ENCODE measurements around the gene DAGLB.
"Not testable (repeated sequence)": the region's sequence is repeated elsewhere in the genome, so short reads cannot be mapped to it uniquely, and the experiment has no call there.

DAGLB gene, protein sequence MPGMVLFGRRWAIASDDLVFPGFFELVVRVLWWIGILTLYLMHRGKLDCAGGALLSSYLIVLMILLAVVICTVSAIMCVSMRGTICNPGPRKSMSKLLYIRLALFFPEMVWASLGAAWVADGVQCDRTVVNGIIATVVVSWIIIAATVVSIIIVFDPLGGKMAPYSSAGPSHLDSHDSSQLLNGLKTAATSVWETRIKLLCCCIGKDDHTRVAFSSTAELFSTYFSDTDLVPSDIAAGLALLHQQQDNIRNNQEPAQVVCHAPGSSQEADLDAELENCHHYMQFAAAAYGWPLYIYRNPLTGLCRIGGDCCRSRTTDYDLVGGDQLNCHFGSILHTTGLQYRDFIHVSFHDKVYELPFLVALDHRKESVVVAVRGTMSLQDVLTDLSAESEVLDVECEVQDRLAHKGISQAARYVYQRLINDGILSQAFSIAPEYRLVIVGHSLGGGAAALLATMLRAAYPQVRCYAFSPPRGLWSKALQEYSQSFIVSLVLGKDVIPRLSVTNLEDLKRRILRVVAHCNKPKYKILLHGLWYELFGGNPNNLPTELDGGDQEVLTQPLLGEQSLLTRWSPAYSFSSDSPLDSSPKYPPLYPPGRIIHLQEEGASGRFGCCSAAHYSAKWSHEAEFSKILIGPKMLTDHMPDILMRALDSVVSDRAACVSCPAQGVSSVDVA

DNA sequence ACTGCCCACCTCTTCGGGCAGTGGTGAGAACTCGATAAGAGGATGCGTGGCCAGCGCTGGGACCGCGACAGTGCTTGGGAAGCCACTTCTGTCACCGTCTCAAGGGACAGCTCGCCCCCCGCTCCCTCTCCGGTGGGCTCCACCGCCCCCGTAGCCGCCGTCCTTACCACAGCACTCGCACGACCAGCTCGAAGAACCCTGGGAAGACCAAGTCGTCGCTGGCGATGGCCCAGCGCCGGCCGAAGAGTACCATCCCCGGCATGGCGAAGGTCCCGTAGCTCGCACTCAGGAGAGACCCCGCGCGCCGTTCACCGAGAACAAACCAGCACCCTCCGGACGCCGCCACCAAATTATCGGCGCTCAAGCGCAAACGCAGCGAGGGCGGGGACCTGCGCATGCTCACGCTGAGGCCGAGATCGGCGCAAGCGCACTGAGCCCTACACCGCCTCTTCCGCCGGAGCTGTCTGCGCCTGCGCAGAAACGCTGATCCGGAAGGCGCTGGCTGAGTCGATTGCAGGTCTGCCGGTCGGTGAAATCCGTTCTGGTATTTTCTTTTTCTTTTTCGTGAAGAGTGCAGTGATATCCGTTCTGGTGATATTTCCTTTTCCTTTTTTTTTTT, at the start of gene DAGLB:
TSS of gene DAGLB (minus strand) at position 374 of the 619 bp plus-strand sequence. CDS start at position 262, 112 bp downstream.
- peak; percentile 96 for DNase-seq (ENCODE audit: low read depth, low spot score)

DNA sequence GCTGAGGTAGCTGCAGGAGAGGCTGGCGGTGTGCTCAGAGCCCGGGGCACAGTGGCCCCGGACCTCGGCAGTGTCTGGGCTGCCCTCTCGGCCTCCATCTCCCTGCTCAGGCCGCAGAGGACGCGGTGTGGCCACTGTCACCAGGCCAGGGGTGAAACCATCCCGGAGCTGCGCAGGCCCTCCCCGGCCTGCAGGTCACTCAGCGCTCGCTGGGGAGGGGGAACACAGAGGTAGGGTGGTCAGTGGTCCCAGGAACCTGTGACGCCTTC, 49.8 kb upstream of the DAGLB start:
- DNase-seq (ENCODE audit: low read depth, low spot score): no peak

DNA sequence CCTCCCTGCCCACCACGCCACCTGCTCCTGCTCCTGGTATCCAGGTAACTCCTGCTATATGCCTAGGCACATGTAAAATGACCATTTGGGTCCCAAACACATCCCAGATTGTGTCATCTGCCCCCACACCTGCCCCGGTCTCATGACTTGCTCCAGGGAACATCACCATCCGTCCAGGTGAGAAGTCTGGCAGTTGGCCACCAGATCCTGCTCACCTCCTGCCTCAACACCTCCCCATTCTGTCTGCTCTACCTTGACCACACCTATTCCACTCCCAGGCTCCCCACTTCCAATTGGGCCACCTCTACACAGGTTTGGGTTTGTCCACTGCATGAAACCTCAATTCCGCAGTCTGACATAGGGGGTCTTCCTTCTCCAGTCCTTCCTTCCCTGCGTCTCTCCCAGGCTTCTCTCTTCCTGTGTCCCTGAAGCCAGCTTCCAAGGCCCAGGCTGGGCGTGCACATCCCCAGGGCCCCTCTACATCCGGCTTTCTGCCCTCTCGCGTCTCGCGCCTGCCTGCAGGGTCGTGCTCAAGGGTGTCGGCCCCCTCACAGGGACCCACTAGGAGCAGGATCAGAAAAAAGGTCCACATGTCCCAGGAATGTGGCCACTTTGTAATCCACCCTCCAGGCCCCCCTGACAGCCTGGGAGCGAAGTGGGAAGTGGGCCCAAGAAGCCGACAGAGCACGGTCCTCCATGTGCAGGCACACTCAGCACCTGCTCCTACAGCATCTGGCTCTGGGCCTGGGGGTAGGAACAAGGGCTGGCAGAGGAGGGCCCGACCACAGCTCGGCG, 49.3 kb upstream of the DAGLB start:
- DNase-seq (ENCODE audit: low read depth, low spot score): no peak

GRCh38 chr7:6495597-6496262, 48.0 kb upstream of the DAGLB start:
- DNase-seq (ENCODE audit: low read depth, low spot score): no peak

DNA sequence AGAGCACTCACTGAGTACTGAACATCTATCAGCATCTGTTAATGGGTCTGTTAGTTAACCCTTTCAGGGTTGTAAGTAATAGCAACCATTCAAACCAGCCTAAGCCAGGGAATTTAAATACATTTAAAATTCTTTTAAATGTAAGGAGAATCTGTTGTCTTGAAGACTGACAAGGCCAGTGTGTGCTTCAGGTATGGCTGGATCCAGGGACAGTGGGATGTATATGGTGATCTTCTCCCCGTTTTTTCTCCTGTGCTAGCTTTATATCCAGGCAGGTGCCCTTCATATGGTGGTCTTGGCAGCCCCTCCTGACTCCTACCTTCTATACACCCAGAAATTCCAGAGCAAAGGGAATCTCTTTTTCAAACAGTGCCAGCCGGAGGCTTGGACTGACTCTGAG, 46.6 kb upstream of the DAGLB start:
- DNase-seq (ENCODE audit: low read depth, low spot score): no peak

GRCh38 chr7:6491194-6491593, 43.4 kb upstream of the DAGLB start:
- DNase-seq (ENCODE audit: low read depth, low spot score): no peak

DNA sequence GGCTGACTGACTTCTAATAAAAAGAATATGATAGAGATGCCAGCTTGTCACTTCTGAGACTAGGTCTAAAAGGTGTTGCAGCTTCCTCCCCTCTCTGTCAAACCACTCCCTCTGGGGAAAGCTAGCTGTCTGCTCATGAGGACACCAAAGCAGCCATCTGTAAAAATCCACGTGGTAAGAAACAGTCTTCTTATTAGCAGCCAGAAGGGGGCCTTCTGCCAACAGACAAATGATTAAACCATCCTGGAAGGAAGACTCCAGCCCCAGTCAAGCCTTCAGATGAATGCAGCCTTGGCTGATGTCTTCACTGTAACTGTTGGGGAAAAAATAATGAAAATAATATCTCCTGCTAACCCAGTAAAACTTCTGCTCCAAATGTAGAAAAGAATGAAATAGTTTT, 41.9 kb upstream of the DAGLB start:
- no peak for DNase-seq (ENCODE audit: low read depth, low spot score)

DNA sequence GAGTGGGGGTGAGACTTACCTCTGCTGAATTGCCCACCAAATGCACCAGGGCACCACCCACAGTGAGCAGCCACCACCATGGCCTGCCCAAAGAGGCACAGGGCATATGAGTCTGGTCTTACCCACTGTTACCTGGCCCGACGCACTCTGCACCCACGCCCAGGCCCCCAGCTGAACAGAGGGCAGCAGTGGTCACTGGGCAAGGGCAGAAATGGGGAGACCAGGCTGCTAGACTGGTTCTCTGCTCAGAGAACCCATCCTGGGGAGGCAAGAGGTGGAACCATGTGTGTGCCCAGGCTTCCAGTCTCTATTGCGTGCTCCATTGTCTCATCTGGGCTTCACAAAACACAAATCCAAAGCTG, 39.4 kb upstream of the DAGLB start:
- no peak for DNase-seq (ENCODE audit: low read depth, low spot score)

DNA sequence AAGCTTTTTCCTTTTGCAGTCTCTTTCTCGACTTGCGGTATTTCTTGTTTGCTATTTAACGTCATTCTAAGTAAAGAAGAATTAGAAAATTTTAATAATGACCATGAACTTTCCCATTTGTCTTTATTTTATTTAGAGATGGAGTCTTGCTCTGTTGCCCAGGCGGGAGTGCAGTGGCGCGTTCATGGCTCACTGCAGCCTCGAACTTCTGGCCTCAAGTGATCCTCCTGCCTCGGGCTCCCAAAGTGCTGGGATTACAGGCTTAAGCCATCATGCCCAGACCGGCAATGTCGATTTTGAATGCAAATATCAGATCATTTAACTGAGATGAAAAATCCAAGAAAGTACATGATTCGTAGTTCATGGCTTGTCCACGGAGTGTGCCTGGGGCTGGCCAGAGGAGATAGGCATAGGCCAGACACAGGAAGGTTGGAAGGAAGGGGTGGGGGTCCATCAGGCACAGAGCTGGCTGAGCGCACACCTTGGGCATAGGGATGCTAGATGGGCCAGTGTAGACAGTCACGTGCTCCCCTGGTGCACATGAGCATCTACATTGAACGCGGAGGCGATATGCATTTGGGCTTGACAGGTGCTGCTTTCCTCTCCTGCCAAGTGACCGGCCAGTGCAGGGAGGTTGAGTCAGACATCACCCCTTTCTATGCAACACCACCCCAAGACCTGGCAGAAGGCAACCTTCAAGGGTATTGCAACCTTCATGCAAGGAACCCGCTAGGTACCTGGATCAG, 38.9 kb upstream of the DAGLB start:
- no peak for DNase-seq (ENCODE audit: low read depth, low spot score)

- no peak for DNase-seq (ENCODE audit: low read depth, low spot score)
Observed at GRCh38 chr7:6482743-6483119, 35.0 kb upstream of the DAGLB start.

DNA sequence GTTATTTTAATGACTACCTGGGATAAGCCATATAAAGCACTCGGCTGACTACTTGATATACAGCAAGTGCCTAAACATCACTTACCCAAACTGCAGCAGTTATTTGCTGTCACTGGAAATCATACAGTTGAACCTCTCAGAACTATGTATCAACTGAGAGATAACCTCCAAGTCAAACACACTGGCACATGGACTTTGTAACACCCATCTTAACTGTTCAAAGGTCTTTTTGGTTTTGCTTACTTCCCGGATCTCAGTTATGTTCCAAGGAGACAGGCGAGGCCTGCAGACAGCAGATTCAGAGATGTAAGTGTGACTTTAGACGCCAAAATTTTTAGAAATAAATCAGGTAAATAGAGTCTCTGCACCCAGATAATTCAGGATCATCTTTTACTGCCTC, 34.6 kb upstream of the DAGLB start:
- no peak for DNase-seq (ENCODE audit: low read depth, low spot score)

DNA sequence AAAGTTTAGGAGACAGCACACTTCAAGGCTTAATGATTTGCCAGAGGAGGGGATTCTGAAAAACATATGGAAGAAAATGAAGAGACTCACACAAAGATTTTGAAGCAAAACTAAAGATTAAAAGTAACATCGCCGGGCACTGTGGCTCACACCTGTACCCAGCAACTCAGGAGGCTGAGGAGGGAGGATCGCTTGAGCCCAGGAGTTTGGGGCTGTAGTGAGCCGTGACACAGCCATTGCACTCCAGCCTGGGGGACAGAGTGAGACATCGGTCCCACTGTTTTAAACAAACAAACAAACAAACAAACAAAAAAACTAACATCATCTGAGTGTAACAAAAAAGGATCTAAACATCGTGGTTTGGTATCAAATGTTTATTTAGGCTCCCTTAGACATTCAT, 33.7 kb upstream of the DAGLB start:
- no peak for DNase-seq (ENCODE audit: low read depth, low spot score)

DNA sequence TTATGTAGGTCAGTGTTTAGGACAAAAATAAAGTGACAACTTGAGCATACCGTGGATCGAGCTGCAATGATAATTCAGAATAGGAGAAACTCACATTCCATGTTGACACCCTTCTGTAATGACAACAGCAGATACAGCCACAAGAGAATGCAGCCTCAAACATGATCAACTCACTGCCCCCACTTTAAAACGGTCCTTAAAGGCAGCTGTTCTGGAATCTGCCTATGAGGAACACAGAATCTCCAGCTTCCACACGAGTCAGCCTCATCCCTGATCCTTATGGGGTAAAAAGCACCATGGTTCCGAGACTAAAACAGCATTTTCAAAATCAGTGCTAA, 32.5 kb upstream of the DAGLB start:
- no peak for DNase-seq (ENCODE audit: low read depth, low spot score)

DNA sequence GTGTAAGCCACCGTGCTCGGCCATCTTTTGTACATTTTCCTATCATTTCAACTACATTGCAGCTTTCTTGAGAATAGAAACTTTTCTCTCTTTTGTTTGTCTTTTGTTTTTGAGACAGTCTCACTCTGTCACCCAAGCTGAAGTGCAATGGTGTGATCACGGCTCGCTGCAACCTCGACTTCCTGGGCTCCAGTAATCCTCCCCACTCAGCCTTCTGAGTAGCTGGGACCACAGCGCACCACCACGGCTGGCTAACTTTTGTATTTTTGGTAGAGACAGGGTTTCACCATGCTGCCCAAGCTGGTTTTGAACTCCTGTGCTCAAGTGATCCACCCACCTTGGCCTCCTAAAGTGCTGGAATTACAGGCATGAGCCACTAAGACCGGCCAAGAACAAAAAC, 31.3 kb upstream of the DAGLB start:
- DNase-seq (ENCODE audit: low read depth, low spot score): no peak

DNA sequence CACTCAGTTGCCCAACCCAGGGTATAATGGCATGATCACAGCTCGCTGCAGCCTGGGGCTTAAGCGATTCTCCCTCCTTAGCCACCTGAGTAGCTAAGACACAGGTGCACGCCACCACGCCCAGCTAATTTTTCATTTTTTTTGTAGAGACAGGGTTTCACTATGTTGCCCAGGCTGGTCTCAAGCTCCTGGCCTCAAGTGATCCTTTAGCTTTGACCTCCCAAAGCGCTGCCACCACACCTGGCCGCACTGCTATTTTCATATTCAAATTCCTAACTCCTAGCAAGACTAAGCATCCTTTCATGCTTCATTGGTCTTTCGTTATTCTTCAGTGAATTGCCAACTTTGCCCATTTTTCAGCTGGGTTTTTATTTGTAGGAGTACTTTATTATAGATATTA, 30.4 kb upstream of the DAGLB start:
- no peak for DNase-seq (ENCODE audit: low read depth, low spot score)

DNA sequence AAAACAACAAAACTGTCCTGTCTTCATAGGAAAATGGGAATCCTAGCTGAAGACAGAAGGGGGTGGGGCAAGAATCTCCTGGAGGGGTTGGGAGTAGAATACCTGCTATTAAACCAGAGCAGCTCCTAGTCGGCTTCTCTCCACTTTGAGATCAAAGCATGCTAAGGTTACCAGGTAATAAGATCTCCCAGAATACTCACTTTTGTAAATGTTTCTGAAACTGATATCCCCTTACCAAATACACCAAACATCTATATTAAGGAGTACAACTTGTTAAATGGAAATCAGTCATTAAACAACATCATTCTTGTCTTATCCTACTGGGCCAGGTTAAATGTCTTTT, 29.5 kb upstream of the DAGLB start:
- no peak for DNase-seq (ENCODE audit: low read depth, low spot score)

- no peak for DNase-seq (ENCODE audit: low read depth, low spot score)
Observed at GRCh38 chr7:6476596-6477317, 29.0 kb upstream of the DAGLB start.

- no peak for DNase-seq (ENCODE audit: low read depth, low spot score)
Observed at GRCh38 chr7:6475433-6476186, 27.9 kb upstream of the DAGLB start.

- DNase-seq (ENCODE audit: low read depth, low spot score): no peak
Observed at GRCh38 chr7:6465862-6466261, 18.1 kb upstream of the DAGLB start.

GRCh38 chr7:6463609-6464008, 15.9 kb upstream of the DAGLB start:
- DNase-seq (ENCODE audit: low read depth, low spot score): not testable (repeated sequence)

Measured in ELF-1 (cell line).